Measurements from ENCODE around the gene AMDHD1.

DNA sequence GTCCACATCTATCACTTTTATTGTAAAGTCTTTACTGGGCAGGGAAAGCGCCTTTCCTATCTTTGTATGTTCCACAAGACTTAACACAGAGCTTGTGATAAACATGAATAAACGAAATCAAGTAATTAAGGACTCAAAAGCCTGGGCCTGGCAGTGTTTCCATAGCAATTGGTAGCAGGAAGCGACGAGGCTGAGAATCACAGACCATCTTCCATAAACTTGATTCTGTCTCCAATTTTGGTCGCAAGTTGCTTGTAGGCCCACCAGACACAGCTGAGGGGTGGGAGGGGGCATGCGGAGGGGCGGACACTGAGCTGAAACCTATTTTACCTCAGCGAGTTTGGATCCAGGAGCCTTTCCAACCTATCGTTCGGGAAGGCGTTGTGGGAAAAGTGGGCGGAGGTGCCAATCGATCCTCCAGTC is 1.0 kb upstream of the AMDHD1 start:
- TF ChIP-seq PATZ1 (CRISPR knock-in tag; IDR thresholded peaks at IDR 0.05; ENCODE audit: borderline replicate concordance): no peak
- TF ChIP-seq ZFP3 (CRISPR knock-in tag; IDR thresholded peaks at IDR 0.05): no peak
- TF ChIP-seq ISL1 (CRISPR knock-in tag; IDR thresholded peaks at IDR 0.05): no peak
- no peak for TF ChIP-seq GLIS3 (CRISPR knock-in tag; IDR thresholded peaks at IDR 0.05)
- TF ChIP-seq ARNTL (CRISPR knock-in tag; IDR thresholded peaks at IDR 0.05; ENCODE audit: borderline replicate concordance, low read depth): no peak
- no peak for TF ChIP-seq ESRRG (CRISPR knock-in tag; IDR thresholded peaks at IDR 0.05)
- no peak for TF ChIP-seq OSR1 (CRISPR knock-in tag; IDR thresholded peaks at IDR 0.05)
- TF ChIP-seq, protein P1, sequence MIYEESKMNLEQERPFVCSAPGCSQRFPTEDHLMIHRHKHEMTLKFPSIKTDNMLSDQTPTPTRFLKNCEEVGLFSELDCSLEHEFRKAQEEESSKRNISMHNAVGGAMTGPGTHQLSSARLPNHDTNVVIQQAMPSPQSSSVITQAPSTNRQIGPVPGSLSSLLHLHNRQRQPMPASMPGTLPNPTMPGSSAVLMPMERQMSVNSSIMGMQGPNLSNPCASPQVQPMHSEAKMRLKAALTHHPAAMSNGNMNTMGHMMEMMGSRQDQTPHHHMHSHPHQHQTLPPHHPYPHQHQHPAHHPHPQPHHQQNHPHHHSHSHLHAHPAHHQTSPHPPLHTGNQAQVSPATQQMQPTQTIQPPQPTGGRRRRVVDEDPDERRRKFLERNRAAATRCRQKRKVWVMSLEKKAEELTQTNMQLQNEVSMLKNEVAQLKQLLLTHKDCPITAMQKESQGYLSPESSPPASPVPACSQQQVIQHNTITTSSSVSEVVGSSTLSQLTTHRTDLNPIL (CRISPR knock-in tag; IDR thresholded peaks at IDR 0.05; ENCODE audit: low read depth): no peak
- no peak for TF ChIP-seq ZNF8 (CRISPR knock-in tag; IDR thresholded peaks at IDR 0.05)

Measured in SK-N-SH treated with all-trans-retinoic acid at 6 μM for 48 hours (cell line).